NT2/D1 (cell line): ENCODE results near the gene CSN3.

ENCODE experiments used
- SUZ12 ChIP-seq: IDR thresholded peaks from 2 replicates; pipeline ENCODE4 v1.6.1; 2011; ENCODE audit not compliant: insufficient read length, insufficient read depth; ENCODE audit errors: extremely low read depth
- YY1 ChIP-seq: IDR thresholded peaks from 2 replicates; pipeline ENCODE4 v1.6.1; 2011; ENCODE audit not compliant: insufficient read length, insufficient read depth

- TF ChIP-seq YY1: no peak
- TF ChIP-seq SUZ12: no peak
Measured at GRCh38 chr4:70196857-70197256, 45.5 kb upstream of the CSN3 start.
